ENCODE data around the gene FABP1.

GRCh38 chr2:88077080-88077479 lies 50.8 kb downstream of the FABP1 start:
- TF ChIP-seq CTCF (IDR thresholded peaks at IDR 0.05) (no peak), POLR2AphosphoS5 (IDR thresholded peaks at IDR 0.05) (no peak), POLR2A (IDR thresholded peaks at IDR 0.05) (no peak)
